ENCODE measurements around the gene PREX1. TPM values are rescaled to one million over a fixed set of nuclear protein-coding genes. Genes with fewer than 3 reads are reported as not detected.
A peak's percentile ranks its signal among the peaks of the same experiment; 100 is the strongest.

The PREX1 gene
- total RNA-seq, 2 experiments from 2014 or later, result 142 to 147 TPM

- peaks cover 50% of the 10 kb centered on the region for H3K36me3 Mint-ChIP-seq
- H3K4me3 Mint-ChIP-seq, result peak overlapping the region; percentile 54
- no peaks in the 10 kb centered on the region for H3K9me3 Mint-ChIP-seq
- peak; percentile 30 for ATAC-seq (ENCODE audit: low read depth)
- peak overlapping the region; percentile 94 for H3K27ac Mint-ChIP-seq
- peaks cover 62% of the 10 kb centered on the region for H3K4me1 Mint-ChIP-seq
- POLR2A ChIA-PET, result interaction anchor here (0.6 to 7.2 kb wide), 18 partner anchors 10 to 177 kb away, joined by 3 to 67 read pairs (median 5); partner anchors contain the start of gene PREX1
- DNase-seq, result no peak
- no peaks in the 10 kb centered on the region for H3K27me3 Mint-ChIP-seq
Measured at GRCh38 chr20:48739395-48740291, 88.2 kb downstream of the PREX1 start.

- H3K9me3 Mint-ChIP-seq, result no peaks in the 10 kb centered on the region
- peak; percentile 68 for DNase-seq
- H3K27ac Mint-ChIP-seq, result peak overlapping the region; percentile 94
- peaks cover 62% of the 10 kb centered on the region for H3K4me1 Mint-ChIP-seq
- peak; percentile 89 for ATAC-seq (ENCODE audit: low read depth)
- peak overlapping the region; percentile 73 for H3K4me3 Mint-ChIP-seq
- H3K27me3 Mint-ChIP-seq, result no peaks in the 10 kb centered on the region
- H3K36me3 Mint-ChIP-seq, result peaks cover 45% of the 10 kb centered on the region
- POLR2A ChIA-PET, result interaction anchor here (0.6 to 7.2 kb wide), 20 partner anchors 11 to 178 kb away, joined by 3 to 67 read pairs (median 5); partner anchors contain the start of gene PREX1
Measured at GRCh38 chr20:48738399-48739304, 89.1 kb downstream of the PREX1 start.

DNA sequence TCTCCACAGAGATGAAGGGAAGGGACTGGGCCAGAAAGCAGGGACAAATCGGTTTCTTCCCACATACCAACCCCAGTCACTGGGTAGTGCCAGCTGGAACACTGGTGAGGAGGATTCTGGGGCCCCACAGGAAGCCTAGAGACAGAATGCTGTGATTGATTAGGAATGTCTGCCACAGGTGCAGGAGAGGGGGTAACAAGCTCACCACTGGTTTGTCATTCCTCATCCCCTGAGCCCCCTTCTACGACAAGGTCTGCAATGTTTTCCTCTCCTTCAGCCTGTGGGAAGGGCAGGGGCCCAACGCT lies 89.8 kb downstream of the PREX1 start:
- peak overlapping the region; percentile 73 for H3K4me3 Mint-ChIP-seq

DNA sequence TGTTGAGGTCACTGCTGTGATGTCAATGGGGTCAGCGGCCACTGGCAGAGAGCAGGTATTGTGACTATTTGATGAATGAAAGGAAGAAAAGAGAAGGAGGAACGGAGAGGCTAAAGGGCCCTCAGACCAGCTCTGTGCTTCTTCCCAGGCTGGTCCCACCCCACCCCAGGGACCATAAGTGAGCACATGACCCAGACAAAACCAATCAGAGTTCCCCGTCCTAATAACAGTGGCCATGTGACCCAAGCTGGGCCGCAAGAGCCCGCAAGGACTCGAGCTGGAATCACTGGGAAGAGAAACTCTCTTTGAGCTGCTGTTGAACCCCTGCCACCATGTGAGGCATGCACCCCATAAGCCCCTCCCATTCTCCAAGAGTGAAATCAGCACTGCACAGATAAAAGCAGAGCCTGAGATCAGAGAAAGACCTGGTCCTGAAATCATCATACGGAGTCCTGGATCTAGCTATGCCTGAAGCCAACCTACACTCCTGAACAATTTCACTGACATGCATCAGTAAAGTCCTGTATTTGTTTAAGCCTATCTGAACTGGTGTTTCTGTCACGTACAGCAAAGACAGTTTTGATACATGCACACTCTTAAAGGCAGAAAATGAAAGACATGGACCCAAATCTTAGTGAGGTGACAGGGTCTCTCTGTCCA lies 90.2 kb downstream of the PREX1 start:
- Mint-ChIP-seq H3K27ac (peak overlapping the region; percentile 94), H3K9me3 (no peaks in the 10 kb centered on the region), H3K4me3 (peak overlapping the region; percentile 73), H3K36me3 (peaks cover 48% of the 10 kb centered on the region), H3K4me1 (peaks cover 69% of the 10 kb centered on the region), H3K27me3 (no peaks in the 10 kb centered on the region)
- POLR2A ChIA-PET, result interaction anchor here (1.0 to 7.2 kb wide), 9 partner anchors 12 to 90 kb away, joined by 3 to 67 read pairs (median 7); partner anchors contain the start of gene PREX1
- ATAC-seq (ENCODE audit: low read depth) (no peak), DNase-seq (no peak)

More for the DNA sequence above, 89.8 kb downstream of the PREX1 start:
- no peaks in the 10 kb centered on the region for H3K27me3 Mint-ChIP-seq
- H3K27ac Mint-ChIP-seq, result peak overlapping the region; percentile 94
- POLR2A ChIA-PET, result interaction anchor here (1.1 to 7.2 kb wide), 11 partner anchors 12 to 90 kb away, joined by 3 to 67 read pairs (median 6); partner anchors contain the start of gene PREX1
- H3K9me3 Mint-ChIP-seq, result no peaks in the 10 kb centered on the region
- peaks cover 46% of the 10 kb centered on the region for H3K36me3 Mint-ChIP-seq
- H3K4me1 Mint-ChIP-seq, result peaks cover 68% of the 10 kb centered on the region
- ATAC-seq (ENCODE audit: low read depth) (no peak), DNase-seq (no peak)

DNA sequence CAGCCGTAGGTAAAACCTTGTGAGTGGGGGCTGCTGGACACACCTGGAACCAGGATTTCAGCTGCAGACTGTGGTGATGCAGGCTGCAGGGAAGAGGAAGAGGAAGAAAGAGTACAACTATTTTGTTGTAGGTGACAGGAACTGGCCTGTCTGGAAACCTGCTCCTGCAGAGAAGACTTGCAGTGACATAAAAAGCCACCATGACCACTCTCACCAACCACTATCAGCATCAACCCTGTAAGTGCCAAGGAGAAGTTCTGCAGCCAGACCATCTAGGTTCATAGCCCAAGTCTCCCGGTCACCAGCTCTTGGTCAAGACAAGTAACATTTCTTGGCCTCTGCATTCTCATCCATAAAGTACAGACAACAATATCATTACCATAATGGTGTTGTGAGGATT lies 91.2 kb downstream of the PREX1 start:
- H3K27me3 Mint-ChIP-seq, result no peaks in the 10 kb centered on the region
- H3K4me1 Mint-ChIP-seq, result peaks cover 71% of the 10 kb centered on the region
- peak overlapping the region; percentile 65 for H3K4me3 Mint-ChIP-seq
- POLR2A ChIA-PET, result interaction anchor here (0.6 to 7.2 kb wide), 4 partner anchors 13 to 48 kb away, joined by 4 to 67 read pairs (median 21); no protein-coding TSS in a partner anchor
- H3K9me3 Mint-ChIP-seq, result no peaks in the 10 kb centered on the region
- H3K27ac Mint-ChIP-seq, result peak overlapping the region; percentile 94
- ATAC-seq (ENCODE audit: low read depth) (peak; percentile 16), DNase-seq (no peak)
- H3K36me3 Mint-ChIP-seq, result peaks cover 42% of the 10 kb centered on the region

DNA sequence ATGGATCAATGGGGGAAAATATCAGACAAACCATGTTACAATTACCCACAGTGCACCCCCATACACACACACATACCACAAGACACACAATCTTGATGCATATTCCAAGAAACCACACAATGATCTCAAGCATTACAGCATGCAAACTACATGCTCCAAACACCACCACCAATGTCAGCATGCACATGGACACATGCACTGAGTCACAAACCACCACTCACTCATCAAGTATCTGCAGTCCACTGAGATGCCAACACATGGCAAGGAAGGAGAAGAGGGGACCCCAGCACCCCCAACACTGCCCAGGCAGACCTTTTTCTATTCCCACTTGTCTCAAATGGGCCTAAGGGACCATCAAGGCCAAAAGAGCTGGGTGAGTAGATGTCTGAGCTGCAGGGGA lies 91.6 kb downstream of the PREX1 start:
- no peaks in the 10 kb centered on the region for H3K9me3 Mint-ChIP-seq
- H3K4me1 Mint-ChIP-seq, result peaks cover 70% of the 10 kb centered on the region
- H3K27me3 Mint-ChIP-seq, result no peaks in the 10 kb centered on the region
- ATAC-seq (ENCODE audit: low read depth), result no peak
- H3K4me3 Mint-ChIP-seq, result peak overlapping the region; percentile 65
- no peak for DNase-seq
- POLR2A ChIA-PET, result interaction anchor here (0.6 to 7.2 kb wide), 4 partner anchors 13 to 48 kb away, joined by 4 to 67 read pairs (median 21); no protein-coding TSS in a partner anchor
- H3K27ac Mint-ChIP-seq, result peak overlapping the region; percentile 94
- H3K36me3 Mint-ChIP-seq, result peaks cover 41% of the 10 kb centered on the region

- Mint-ChIP-seq H3K4me1 (peaks cover 74% of the 10 kb centered on the region), H3K4me3 (peak overlapping the region; percentile 52), H3K9me3 (no peaks in the 10 kb centered on the region), H3K36me3 (peaks cover 47% of the 10 kb centered on the region), H3K27ac (peak overlapping the region; percentile 94), H3K27me3 (no peaks in the 10 kb centered on the region)
- ATAC-seq (ENCODE audit: low read depth), result no peak
- DNase-seq, result no peak
- POLR2A ChIA-PET, result interaction anchor here (0.7 to 7.2 kb wide), 6 partner anchors 16 to 96 kb away, joined by 3 to 67 read pairs (median 4); no protein-coding TSS in a partner anchor
Measured at GRCh38 chr20:48735112-48735511, 92.7 kb downstream of the PREX1 start.

DNA sequence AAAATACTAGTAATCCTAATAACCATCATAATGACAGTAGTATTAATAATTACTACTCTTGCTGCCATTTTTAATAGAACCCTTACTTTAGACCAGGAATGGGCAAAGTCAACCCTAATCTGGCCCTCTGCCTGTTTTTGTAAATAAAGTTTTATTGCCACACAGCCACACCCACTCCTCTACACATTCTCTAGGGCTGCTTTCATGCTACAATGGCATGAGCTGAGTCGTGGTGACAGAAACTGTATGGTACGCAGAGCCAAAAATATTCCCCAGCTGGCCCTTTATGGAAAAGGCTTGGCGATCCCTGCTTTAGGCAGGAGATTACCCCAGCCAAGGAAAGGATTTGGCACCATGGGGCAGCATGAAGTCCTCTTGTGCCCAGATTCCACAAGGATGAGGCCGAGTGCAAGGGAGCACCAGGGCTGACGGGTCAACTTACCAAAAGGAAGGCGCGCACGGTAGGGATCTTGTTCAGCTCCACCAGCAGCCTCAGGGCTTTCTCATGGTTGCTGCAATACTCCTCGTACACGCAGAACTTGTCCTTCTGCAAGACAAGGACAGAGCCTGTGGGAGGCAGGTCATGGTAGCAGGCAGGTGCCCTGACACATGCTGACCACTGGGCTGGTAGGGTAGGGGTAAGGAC lies 93.6 kb downstream of the PREX1 start:
- Mint-ChIP-seq H3K9me3 (no peaks in the 10 kb centered on the region), H3K27ac (no peak overlapping the region), H3K36me3 (peaks cover 50% of the 10 kb centered on the region), H3K27me3 (no peaks in the 10 kb centered on the region), H3K4me3 (no peak overlapping the region), H3K4me1 (peaks cover 74% of the 10 kb centered on the region)
- ATAC-seq (ENCODE audit: low read depth) (no peak), DNase-seq (no peak)
- POLR2A ChIA-PET, result interaction anchor here (0.8 to 7.2 kb wide), 3 partner anchors 16 to 93 kb away, joined by 5 to 67 read pairs (median 6); no protein-coding TSS in a partner anchor

DNA sequence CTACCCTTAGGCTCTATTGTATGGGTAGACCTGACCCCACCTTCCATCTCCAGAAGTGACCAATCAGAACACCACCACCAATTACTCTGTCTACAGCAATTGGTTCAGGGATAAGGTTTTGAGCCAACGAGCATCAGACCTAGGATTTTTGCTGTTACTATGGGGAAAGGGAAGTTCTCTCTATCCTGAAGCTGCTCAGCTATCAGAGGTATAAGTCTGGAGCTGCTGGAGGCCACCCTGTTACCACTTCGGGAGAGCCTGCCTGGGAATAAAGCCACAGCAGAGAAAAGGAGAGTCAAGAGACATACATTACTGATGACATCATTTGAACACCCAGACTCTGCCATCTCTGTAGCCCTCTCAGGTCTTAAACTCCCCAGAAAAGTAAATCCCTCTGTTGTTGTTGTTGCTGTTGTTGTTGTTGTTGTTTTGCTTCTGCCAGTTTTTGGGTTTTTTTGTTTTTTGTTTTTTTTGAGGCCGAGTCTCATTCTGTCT lies 94.5 kb downstream of the PREX1 start:
- no peak for ATAC-seq (ENCODE audit: low read depth)
- Mint-ChIP-seq H3K9me3 (no peaks in the 10 kb centered on the region), H3K4me1 (peaks cover 72% of the 10 kb centered on the region), H3K36me3 (peaks cover 51% of the 10 kb centered on the region), H3K27me3 (no peaks in the 10 kb centered on the region), H3K4me3 (no peak overlapping the region), H3K27ac (peak overlapping the region; percentile 44)
- POLR2A ChIA-PET, result no interaction called here
- DNase-seq, result no peak

GRCh38 chr20:48732081-48732829 lies 95.5 kb downstream of the PREX1 start:
- H3K27me3 Mint-ChIP-seq, result no peaks in the 10 kb centered on the region
- peaks cover 49% of the 10 kb centered on the region for H3K36me3 Mint-ChIP-seq
- DNase-seq, result no peak
- H3K9me3 Mint-ChIP-seq, result no peaks in the 10 kb centered on the region
- H3K4me1 Mint-ChIP-seq, result peaks cover 65% of the 10 kb centered on the region
- no peak for ATAC-seq (ENCODE audit: low read depth)
- no peak overlapping the region for H3K4me3 Mint-ChIP-seq
- no peak overlapping the region for H3K27ac Mint-ChIP-seq
- POLR2A ChIA-PET, result interaction anchor here (0.6 kb wide), 1 partner anchor 60 kb away, joined by 3 read pairs; no protein-coding TSS in a partner anchor

GRCh38 chr20:48731536-48731935 lies 96.3 kb downstream of the PREX1 start:
- Mint-ChIP-seq H3K4me3 (no peak overlapping the region), H3K36me3 (peaks cover 50% of the 10 kb centered on the region), H3K27ac (no peak overlapping the region), H3K27me3 (no peaks in the 10 kb centered on the region), H3K9me3 (no peaks in the 10 kb centered on the region), H3K4me1 (peaks cover 60% of the 10 kb centered on the region)
- ATAC-seq (ENCODE audit: low read depth) (no peak), DNase-seq (no peak)
- POLR2A ChIA-PET, result no interaction called here
